ENCODE measurements around the gene ZNF474. TPM values are rescaled to one million over a fixed set of nuclear protein-coding genes. Genes with fewer than 3 reads are reported as not detected.

The ZNF474 gene
- total RNA-seq, 4 donors from 2014 or later: not detected

- Histone ChIP-seq H3K4me3 (no peak overlapping the region), H3K27ac (no peak overlapping the region), H3K36me3 (no peaks in the 10 kb centered on the region), H3K4me1 (no peaks in the 10 kb centered on the region), H3K9me3 (no peaks in the 10 kb centered on the region), H3K27me3 (no peaks in the 10 kb centered on the region)
- intact Hi-C loops (cut with DNase I; ENCODE audit: low total_unique reads) (no loop called here), in situ Hi-C loops (cut with MboI; ENCODE audit: low pct_ligation_motif_present in 1 of 4, low pct_unique_long_range_greater_than_20kb in 1 of 4, low sequenced_read_pairs in 3 of 4) (no loop called here)
- TF ChIP-seq EP300 (IDR thresholded peaks at IDR 0.05; ENCODE audit: low read depth) (no peak), POLR2AphosphoS5 (IDR thresholded peaks at IDR 0.05) (no peak), CTCF (IDR thresholded peaks at IDR 0.05) (no peak), POLR2A (IDR thresholded peaks at IDR 0.05) (no peak)
- 37% methylated on average over 3 of the region's 3 CpGs for WGBS, 2 donors (ENCODE audit: low coverage in 1 of 2)
- DNase-seq: no peak
Measured at GRCh38 chr5:122112063-122112462, 17.3 kb upstream of the ZNF474 start.

- 82 to 100% methylated on average over 1 to 5 of the region's 6 CpGs for WGBS, 2 donors (ENCODE audit: low coverage in 1 of 2)
- Histone ChIP-seq H3K36me3 (no peaks in the 10 kb centered on the region), H3K9me3 (no peaks in the 10 kb centered on the region), H3K27ac (no peak overlapping the region), H3K4me1 (no peaks in the 10 kb centered on the region), H3K4me3 (no peak overlapping the region), H3K27me3 (no peaks in the 10 kb centered on the region)
- in situ Hi-C loops (cut with MboI; ENCODE audit: low pct_ligation_motif_present in 1 of 4, low pct_unique_long_range_greater_than_20kb in 1 of 4, low sequenced_read_pairs in 3 of 4): no loop called here
- DNase-seq: no peak
- TF ChIP-seq EP300 (IDR thresholded peaks at IDR 0.05; ENCODE audit: low read depth): no peak
- intact Hi-C loops (cut with DNase I; ENCODE audit: low total_unique reads): no loop called here
Measured at GRCh38 chr5:122112733-122113558, 16.4 kb upstream of the ZNF474 start.

GRCh38 chr5:122114501-122114900, 14.8 kb upstream of the ZNF474 start:
- H3K36me3 ChIP-seq: no peaks in the 10 kb centered on the region
- no peak for DNase-seq
- TF ChIP-seq CTCF (IDR thresholded peaks at IDR 0.05): no peak
- TF ChIP-seq EP300 (IDR thresholded peaks at IDR 0.05; ENCODE audit: low read depth): no peak
- no peak for TF ChIP-seq POLR2AphosphoS5 (IDR thresholded peaks at IDR 0.05)
- no peak for TF ChIP-seq POLR2A (IDR thresholded peaks at IDR 0.05)
- H3K4me1 ChIP-seq: no peaks in the 10 kb centered on the region
- no peak overlapping the region for H3K4me3 ChIP-seq
- intact Hi-C loops (cut with DNase I; ENCODE audit: low total_unique reads): no loop called here
- in situ Hi-C loops (cut with MboI; ENCODE audit: low pct_ligation_motif_present in 1 of 4, low pct_unique_long_range_greater_than_20kb in 1 of 4, low sequenced_read_pairs in 3 of 4): no loop called here
- 38 to 59% methylated on average over 2 of the region's 2 CpGs for WGBS, 2 donors (ENCODE audit: low coverage in 1 of 2)
- no peaks in the 10 kb centered on the region for H3K27me3 ChIP-seq
- H3K27ac ChIP-seq: no peak overlapping the region
- H3K9me3 ChIP-seq: no peaks in the 10 kb centered on the region

- Histone ChIP-seq H3K27me3 (no peaks in the 10 kb centered on the region), H3K36me3 (no peaks in the 10 kb centered on the region), H3K9me3 (no peaks in the 10 kb centered on the region), H3K4me3 (no peak overlapping the region), H3K4me1 (no peaks in the 10 kb centered on the region), H3K27ac (no peak overlapping the region)
- TF ChIP-seq POLR2A (IDR thresholded peaks at IDR 0.05) (no peak), POLR2AphosphoS5 (IDR thresholded peaks at IDR 0.05) (no peak), EP300 (IDR thresholded peaks at IDR 0.05; ENCODE audit: low read depth) (no peak), CTCF (IDR thresholded peaks at IDR 0.05) (no peak)
- in situ Hi-C loops (cut with MboI; ENCODE audit: low pct_ligation_motif_present in 1 of 4, low pct_unique_long_range_greater_than_20kb in 1 of 4, low sequenced_read_pairs in 3 of 4): no loop called here
- WGBS, 2 donors (ENCODE audit: low coverage in 1 of 2): 67 to 80% methylated on average over 1 of the region's 1 CpG
- intact Hi-C loops (cut with DNase I; ENCODE audit: low total_unique reads): no loop called here
- no peak for DNase-seq
Measured at GRCh38 chr5:122118356-122118948, 10.9 kb upstream of the ZNF474 start.

Data from transverse colon (tissue), 4 donors.